T-helper 1 cell (primary cell): ENCODE data around the gene STARD3.

Source experiments
- DNase-seq, 5 donors: peaks; one replicate each; pipeline ENCODE4 v3.0.0-alpha.2; 2012 to 2020

STARD3 gene

DNA sequence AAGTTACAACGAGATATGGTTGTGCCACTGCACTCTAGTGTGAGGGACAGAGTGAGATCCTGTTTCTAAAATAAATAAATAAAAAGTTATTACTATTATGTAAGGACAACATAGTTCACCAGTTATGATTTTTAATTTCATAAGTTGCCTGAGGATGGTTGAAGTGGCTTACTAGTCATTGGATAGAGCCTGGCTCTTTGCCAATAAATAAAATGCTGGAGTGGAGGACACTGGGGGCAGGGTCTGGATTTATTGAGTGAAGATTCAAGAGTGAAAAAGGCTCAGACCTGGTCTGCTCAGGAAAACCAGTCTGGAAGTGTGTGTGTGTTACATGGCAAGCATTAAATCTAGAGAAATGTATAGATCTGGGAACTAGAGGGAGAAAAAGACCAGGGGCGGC, 2.1 kb downstream of the STARD3 start:
- DNase-seq: no peak

DNA sequence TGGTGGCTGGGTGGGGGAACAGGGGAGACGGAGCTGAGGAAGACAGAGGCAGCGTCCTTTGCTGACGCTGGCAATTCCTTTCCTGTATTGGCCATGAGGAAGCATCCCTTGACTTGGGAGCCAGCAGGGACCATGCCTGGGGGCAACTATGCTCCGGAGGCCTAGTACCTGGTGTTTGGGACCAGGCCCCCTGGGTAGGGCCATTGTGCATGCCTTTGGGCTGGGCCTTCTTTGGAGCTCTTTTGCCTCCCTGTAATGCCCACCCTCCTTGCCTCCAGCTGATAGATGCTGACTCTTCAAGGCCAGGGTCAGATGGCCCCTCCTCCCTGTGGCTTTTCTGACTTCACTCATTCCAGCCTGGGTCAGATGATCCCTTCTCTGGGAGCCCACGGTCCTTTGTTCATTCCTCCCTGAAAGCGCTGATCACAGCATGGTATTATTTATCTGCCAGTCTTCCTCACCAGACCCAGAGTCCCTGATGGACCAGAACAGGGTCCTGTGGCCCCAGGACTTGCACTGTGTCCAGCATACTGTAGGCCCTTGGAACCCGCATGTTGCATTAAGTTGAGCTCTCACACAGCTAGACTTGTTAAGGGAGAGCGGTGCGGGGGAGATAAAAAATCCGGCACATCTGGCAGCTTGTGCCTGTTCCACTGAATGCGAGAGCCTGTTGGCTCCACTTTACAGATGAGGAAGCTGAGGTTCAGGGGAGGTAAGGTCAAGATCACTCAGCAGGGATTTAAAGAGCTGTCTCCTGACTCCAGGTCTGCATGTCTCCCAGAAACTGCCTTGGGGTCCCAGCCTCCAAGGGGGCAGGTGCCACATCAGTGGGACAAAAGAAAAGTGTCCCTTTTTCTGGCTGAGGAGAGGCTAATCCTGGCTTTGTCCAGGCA, 2.9 kb downstream of the STARD3 start:
- no peak for DNase-seq

GRCh38 chr17:39640591-39641031, 3.7 kb downstream of the STARD3 start:
- no peak for DNase-seq

GRCh38 chr17:39641097-39641496, 4.2 kb downstream of the STARD3 start:
- DNase-seq: no peak

DNA sequence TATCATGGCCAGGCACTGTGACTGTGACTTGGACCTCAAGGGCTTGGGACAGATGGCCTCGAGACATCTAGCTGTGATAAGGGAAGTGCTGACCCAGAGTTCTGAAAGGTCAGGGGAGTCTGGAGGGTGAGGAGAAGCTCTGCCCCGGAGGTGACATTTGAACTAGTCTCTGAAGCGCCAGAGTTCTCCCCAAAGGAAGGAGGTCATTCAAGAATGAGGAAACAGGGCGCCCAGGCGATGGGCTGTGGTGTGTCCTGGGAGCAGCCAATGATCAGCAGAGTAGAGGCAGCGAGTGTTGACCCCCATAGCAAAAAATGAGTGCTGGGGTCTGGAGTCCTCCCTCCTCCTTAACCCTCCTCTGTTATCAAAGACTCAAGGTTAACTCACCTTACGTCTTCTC, 4.9 kb downstream of the STARD3 start:
- no peak for DNase-seq

GRCh38 chr17:39642291-39643074, 5.5 kb downstream of the STARD3 start:
- DNase-seq: no peak

GRCh38 chr17:39643271-39643670, 6.3 kb downstream of the STARD3 start:
- no peak for DNase-seq

DNA sequence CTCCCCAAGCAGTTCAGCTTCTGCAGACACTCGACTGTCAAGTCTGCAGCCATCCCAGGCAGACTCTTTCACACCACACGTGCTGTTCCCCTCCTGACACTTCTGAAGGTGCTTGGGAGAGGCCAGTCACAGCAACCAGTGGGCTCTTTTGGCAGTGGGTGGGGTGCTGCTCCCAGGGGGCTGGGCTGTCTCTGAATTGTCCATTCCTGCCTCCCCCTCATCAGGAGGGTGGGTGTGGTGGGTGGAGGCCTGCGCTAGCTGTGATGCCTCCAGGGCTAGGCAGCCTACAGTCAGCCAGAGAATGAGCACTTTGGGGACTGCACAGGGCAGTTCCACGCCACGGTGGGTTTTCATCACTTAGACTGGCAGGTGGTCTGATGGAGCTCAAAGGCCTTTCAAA, 10.3 kb downstream of the STARD3 start:
- DNase-seq: no peak

- no peak for DNase-seq
These were observed 11.8 kb downstream of the STARD3 start for GRCh38 chr17:39648616-39649366.

DNA sequence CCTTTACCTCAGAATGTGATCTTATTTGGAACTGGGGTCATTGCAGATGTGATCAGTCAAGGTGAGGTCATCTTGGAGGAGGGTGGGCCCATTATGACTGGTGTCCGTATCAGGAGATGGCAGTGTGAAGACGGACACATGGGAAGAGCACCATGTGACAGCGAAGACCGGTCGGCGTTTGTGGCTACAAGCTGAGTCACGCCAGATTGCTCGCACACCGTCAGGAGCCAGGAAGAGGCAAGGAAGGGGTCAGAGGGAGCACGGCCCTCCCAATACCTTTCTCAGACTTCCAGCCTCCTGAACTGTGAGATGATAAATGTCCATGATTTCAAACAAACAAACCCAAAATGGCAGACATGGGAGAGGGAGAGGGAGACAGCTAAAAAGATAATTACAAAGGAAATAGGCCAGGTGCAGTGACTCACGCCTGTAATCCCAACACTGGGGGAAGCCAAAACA, 13.2 kb downstream of the STARD3 start:
- no peak for DNase-seq

DNA sequence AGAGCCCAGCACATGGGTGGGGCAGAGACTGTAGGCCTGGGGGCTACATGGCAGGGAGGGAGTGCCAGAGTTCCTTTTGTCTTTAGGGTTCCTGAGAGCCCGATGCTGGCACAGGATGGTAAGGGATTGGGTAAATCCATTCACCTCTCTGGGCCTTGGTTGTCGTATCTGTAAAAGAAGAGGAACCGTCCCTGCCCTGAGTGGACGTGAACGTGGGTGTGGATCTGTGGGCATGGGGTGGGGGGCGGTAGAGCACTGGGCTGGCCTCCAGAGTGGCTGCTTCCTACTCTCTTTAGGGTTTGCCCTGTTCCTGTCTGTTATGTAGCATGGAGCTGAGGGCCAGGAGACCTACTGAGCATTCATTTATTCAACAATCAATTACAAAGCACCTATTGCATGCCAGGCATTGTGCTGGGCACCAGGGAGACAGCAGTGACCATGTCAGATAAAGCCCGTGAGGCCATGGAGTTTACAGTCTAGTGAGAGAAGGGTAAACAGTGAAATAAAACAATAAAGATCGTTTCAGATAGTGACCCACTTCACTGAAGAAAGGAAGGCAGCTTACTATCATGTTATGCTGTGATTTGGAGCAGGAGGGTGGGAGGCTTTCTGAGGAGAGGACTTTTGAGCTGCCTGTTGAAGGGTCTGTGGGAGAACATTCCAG, 15.1 kb downstream of the STARD3 start:
- no peak for DNase-seq

- no peak for DNase-seq
These were observed 15.8 kb downstream of the STARD3 start for GRCh38 chr17:39652587-39653315.

- DNase-seq: no peak
These were observed 16.3 kb downstream of the STARD3 start for GRCh38 chr17:39653316-39653661.

DNA sequence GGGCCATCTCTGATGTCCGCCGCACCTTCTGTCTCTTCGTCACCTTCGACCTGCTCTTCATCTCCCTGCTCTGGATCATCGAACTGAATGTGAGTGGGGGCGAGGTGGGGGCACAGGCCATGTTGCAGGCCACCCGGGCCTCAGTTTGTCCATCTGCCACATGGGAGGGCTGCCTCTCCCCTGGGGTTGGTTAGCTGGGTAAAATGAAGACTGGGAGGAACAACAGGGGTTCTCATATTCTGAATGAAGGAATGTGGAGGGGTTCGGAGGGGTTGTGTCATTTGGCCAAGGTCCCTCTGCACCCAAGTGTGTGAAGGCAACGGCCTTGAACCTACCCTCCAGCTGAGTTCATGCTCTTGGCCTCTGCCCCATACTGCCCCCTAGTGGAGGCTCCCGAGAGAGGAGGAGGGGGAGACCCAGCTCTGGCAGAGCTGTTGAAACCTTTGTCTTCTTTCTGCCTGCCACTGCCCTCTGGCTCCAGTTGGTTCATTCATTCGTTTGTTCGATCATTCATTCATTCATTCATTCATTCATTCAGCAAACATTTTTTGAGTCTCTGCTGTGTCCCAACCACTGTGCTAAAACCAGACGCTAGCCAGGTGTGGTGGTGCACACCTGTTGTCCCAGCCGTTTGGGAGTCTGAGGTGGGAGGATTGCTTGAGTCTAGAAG, 16.9 kb downstream of the STARD3 start:
- peak; percentile 51 to 80 (median 67) for DNase-seq

DNA sequence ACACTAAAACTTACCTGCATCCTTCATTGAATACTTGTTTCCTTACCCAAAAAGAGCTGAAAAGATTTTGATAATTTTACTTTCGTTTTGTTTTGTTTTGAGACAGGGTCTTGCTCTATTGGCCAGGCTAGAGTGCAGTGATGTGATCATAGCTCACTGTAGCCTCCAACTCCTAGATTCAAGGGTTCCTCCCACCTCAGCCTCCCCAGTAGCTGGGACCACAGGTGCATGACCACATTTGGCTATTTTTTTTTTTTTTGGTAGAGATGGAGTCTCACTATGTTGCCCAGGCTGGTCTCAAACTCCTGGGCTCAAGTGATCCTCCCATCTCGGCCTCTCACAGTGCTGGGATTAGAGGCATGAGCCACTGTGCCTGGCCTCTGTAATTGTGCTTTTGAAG, 18.2 kb downstream of the STARD3 start:
- DNase-seq: no peak

DNA sequence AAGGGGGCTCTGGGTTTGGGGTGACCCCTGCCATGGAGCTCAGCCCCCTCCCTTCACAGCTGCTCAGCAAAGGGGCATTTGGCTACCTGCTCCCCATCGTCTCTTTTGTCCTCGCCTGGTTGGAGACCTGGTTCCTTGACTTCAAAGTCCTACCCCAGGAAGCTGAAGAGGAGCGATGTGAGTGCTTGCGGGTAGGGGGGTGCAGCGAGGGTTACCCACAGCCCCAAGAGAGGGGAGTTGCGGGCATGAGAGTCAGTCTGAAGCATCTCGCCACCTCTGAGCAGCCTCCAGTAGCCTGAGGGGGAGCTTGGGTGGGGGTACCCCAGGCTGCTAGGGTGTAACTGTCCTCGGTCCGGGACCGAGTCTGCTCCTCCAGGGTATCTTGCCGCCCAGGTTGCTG, 21.4 kb downstream of the STARD3 start:
- no peak for DNase-seq

DNA sequence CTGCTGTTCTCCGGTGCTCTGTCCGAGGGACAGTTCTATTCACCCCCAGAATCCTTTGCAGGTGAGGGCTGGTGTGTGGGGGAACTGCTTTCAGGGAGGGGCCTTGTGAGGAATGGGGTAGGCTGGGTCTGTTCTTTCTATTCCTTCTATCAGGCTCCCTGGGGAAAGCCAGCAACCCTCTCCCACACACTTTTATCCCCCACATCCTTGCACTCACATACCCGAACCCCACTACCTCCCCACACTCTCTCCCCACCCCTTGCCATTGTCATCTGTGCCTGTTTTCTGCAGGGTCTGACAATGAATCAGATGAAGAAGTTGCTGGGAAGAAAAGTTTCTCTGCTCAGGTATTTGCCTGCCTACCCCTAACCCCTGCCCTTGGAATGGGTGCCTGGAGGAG, 21.8 kb downstream of the STARD3 start:
- no peak for DNase-seq

DNA sequence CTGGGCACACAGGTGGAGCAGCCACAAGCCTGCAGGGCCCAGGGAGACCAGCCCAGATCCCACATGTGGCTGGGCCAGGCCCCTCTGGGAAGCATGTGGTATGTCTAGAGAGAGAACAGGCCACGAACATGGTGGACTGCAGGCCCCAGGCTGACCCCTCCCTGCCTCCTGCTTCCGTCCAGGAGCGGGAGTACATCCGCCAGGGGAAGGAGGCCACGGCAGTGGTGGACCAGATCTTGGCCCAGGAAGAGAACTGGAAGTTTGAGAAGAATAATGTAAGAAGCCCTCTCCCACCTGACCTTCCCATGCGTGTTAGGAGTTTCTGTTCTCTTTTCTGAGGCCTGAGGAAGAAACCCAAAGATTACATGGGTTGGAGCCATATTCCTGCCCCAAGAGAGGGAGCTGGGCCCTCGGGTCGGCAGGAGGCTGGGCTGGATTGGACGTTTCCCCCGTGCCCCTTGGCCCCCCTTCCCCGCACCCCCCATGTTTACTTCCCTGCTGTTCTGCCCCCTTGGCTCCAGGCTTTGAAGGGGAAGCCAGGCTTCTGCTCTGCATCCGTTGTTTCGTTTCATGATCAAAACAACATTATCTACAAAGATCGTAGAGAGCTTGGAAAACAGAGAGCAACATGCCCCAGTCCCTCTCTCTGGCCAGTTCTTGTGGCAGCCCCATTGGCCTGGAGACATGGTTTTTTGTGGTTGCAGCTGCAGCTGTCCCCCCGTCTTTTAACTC, 22.5 kb downstream of the STARD3 start:
- no peak for DNase-seq

- DNase-seq: no peak
These were observed 23.0 kb downstream of the STARD3 start for GRCh38 chr17:39660011-39660360.
